ENCODE results near the gene PLA2G4C. TPM values are rescaled to one million over a fixed set of nuclear protein-coding genes. Genes with fewer than 3 reads are reported as not detected.

The PLA2G4C gene
- total and polyA plus RNA-seq, 8 donors: 1.4 to 90.2 (median 5.9) TPM

DNA sequence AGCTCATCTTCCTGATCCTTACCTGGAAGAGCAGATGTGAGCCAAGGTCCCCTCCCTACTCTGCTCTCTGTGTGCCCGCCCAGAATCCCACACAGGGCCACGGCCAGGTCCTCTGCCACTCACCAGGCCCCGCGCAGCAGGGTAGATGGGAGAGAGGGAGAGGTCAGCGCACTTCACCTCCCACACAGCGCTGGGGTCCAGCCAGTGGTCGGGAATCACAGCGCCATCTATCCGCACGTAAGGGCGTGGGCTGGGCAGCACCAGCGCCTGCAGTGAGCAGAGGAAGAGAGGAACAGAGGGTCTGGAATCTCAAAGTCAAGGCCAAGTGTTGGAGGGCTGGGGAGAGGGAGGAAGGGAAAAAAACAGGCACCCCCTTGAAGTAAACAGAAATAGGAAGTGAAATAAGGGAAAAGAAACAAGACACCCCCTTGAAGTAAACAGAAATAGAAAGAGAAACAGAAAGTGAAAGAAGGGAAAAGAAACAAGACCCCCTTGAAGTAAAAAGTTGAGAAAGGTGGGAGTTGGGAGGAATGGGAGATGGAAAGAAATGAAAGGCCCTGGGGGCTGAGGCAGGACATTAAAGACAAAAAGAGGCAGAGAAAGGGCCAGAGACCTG lies 7.0 kb upstream of the PLA2G4C start:
- Histone ChIP-seq H3K27ac (peak overlapping the region in 1 of 5 donors; percentile 28), H3K4me1 (no peaks in the 10 kb centered on the region), H3K9me3 (peaks cover 0 to 4% (median 0%) of the 10 kb centered on the region in 4 donors), H3K27me3 (no peaks in the 10 kb centered on the region), H3K4me3 (no peak overlapping the region), H3K36me3 (peaks cover 0 to 66% (median 46%) of the 10 kb centered on the region in 4 donors)
- intact Hi-C loops (cut with DNase I; ENCODE audit: low total_unique reads): no loop called here
- WGBS, 5 donors: 81 to 86% (median 84%) methylated on average over 11 to 12 of the region's 12 CpGs
- no peak for DNase-seq
- TF ChIP-seq, protein P1, sequence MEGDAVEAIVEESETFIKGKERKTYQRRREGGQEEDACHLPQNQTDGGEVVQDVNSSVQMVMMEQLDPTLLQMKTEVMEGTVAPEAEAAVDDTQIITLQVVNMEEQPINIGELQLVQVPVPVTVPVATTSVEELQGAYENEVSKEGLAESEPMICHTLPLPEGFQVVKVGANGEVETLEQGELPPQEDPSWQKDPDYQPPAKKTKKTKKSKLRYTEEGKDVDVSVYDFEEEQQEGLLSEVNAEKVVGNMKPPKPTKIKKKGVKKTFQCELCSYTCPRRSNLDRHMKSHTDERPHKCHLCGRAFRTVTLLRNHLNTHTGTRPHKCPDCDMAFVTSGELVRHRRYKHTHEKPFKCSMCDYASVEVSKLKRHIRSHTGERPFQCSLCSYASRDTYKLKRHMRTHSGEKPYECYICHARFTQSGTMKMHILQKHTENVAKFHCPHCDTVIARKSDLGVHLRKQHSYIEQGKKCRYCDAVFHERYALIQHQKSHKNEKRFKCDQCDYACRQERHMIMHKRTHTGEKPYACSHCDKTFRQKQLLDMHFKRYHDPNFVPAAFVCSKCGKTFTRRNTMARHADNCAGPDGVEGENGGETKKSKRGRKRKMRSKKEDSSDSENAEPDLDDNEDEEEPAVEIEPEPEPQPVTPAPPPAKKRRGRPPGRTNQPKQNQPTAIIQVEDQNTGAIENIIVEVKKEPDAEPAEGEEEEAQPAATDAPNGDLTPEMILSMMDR (IDR thresholded peaks at IDR 0.05): no peak
- TF ChIP-seq POLR2AphosphoS5 (IDR thresholded peaks at IDR 0.05) (no peak), POLR2A (IDR thresholded peaks at IDR 0.05) (no peak), EP300 (IDR thresholded peaks at IDR 0.05) (no peak)

DNA sequence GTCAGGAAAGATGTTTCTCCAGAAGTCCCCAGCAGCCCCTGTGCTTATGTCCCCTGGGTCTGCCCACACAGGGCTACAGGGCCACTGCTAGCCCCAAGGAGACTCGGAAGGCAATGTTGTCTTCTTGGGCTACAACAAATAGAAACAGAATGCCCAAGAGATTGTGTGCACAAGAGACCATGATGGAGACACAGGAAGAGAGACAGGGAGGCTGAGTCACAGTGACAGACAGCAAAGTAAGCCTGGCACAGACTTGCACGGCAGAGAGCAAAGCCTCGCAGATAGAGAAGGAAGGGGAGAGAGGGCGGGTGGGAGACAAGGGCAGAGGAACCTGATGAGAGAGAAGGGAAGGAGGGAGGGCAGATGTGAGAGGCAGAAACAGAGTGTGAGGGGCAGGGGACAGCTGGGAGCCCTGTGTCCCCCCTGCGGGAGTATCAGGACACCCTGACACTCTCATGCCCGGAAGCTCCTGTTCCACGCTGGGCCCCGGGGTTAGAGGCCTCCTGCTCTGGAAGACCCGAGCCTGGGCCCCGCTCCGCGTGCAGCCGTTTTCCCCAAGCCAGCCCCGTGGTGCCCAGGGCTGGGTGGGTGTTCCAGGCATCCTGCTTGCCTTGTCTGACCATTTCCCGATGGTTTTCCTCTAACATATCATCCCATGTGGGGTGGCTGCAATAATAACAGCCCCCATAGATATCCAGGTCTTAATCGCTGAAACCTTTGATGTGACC lies 2.7 kb upstream of the PLA2G4C start:
- Histone ChIP-seq H3K4me1 (peaks cover 0 to 23% (median 14%) of the 10 kb centered on the region in 4 donors), H3K27me3 (no peaks in the 10 kb centered on the region), H3K9me3 (no peaks in the 10 kb centered on the region), H3K27ac (no peak overlapping the region), H3K36me3 (peaks cover 0 to 37% (median 26%) of the 10 kb centered on the region in 4 donors), H3K4me3 (no peak overlapping the region)
- intact Hi-C loops (cut with DNase I; ENCODE audit: low total_unique reads): loop anchor here (5.0 kb wide), 1 partner anchor 39 kb away; no protein-coding TSS in a partner anchor
- TF ChIP-seq POLR2A (IDR thresholded peaks at IDR 0.05) (no peak), POLR2AphosphoS5 (IDR thresholded peaks at IDR 0.05) (no peak)
- 75 to 87% (median 86%) methylated on average over 15 to 16 of the region's 16 CpGs for WGBS, 5 donors
- no peak for DNase-seq

DNA sequence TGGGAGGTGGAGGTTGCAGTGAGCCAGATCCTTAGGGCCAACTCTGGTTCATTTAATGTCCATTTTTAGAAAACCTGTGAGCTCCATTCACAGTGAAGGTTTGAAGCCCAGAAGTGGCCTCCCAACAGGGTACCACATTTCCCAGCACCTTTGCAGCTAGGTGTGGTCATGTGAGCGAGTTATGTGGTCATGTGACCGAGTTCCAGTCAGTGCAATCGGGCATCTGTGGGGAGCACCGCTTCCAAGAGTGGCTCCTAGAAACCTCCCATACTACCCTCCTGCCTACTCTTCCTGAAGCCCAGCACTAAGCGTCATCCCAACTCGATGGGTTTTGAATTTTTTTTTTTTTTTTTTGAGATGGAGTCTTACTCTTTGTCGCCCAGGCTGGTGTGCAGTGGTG lies 663 bp upstream of the PLA2G4C start:
- H3K27me3 ChIP-seq: no peaks in the 10 kb centered on the region
- H3K9me3 ChIP-seq: no peaks in the 10 kb centered on the region
- intact Hi-C loops (cut with DNase I; ENCODE audit: low total_unique reads): loop anchor here (5.0 kb wide), 1 partner anchor 41 kb away; no protein-coding TSS in a partner anchor
- peaks cover 0 to 38% (median 27%) of the 10 kb centered on the region in 4 donors for H3K4me1 ChIP-seq
- peak overlapping the region in 4 of 5 donors; percentile 87 to 93 (median 88) for H3K27ac ChIP-seq
- no peak overlapping the region for H3K4me3 ChIP-seq
- no peak for DNase-seq
- H3K36me3 ChIP-seq: peaks cover 0 to 19% (median 14%) of the 10 kb centered on the region in 4 donors
- TF ChIP-seq, protein P1 (IDR thresholded peaks at IDR 0.05): no peak
- TF ChIP-seq EP300 (IDR thresholded peaks at IDR 0.05) (no peak), POLR2AphosphoS5 (IDR thresholded peaks at IDR 0.05) (no peak), POLR2A (IDR thresholded peaks at IDR 0.05) (no peak)
- WGBS, 5 donors: 40 to 62% (median 49%) methylated on average over 7 of the region's 7 CpGs

DNA sequence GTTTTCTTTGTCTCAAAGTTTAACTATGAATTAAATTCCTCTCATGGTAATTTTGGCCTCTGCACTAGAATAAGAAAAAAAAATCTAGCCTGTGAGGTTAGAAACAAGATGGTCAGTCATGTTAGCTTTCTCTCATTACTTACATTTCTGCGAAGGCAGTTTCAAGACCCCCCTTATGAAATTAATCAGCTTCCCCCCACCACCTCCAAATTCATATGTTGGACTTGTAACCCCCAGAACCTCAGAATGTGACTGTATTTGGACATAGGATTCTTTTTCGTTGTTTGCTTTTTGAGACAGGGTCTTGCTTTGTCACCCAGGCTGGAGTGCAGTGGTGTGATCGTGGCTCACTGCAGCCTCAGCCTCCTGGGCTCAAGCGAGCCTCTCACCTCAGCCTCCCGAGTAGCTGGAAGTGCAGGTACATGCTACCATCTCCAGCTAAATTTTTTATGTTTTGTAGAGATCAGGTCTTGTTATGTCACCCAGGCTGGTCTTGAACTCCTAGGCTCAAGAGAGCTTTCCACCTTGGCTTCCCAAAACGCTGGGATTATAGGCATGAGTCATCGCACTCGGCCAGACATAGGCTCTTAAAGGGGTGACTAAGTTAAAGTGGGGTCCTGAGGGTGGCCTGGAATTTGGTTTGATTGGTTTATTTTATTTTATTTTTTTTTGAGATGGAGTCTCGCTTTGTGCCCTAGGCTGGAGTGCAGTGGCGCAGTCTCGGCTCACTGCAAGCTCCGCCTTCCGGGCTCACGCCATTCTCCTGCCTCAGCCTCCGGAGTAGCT lies 1.4 kb downstream of the PLA2G4C start:
- Histone ChIP-seq H3K9me3 (no peaks in the 10 kb centered on the region), H3K27me3 (no peaks in the 10 kb centered on the region), H3K36me3 (peaks cover 0 to 6% (median 3%) of the 10 kb centered on the region in 4 donors), H3K4me3 (no peak overlapping the region), H3K4me1 (peaks cover 0 to 38% (median 27%) of the 10 kb centered on the region in 4 donors), H3K27ac (peak overlapping the region in 3 of 5 donors; percentile 87 to 93 (median 87))
- intact Hi-C loops (cut with DNase I; ENCODE audit: low total_unique reads): no loop called here
- no peak for DNase-seq
- TF ChIP-seq POLR2A (IDR thresholded peaks at IDR 0.05) (no peak), POLR2AphosphoS5 (IDR thresholded peaks at IDR 0.05) (no peak), EP300 (IDR thresholded peaks at IDR 0.05) (no peak)
- TF ChIP-seq, protein P1 (IDR thresholded peaks at IDR 0.05): no peak
- 77 to 84% (median 83%) methylated on average over 15 of the region's 15 CpGs for WGBS, 5 donors

Measured in stomach (tissue), 9 donors.